Muscle of leg (tissue), 11 donors: ENCODE data around the gene SLC7A1. TPM values are rescaled to one million over a fixed set of nuclear protein-coding genes. Genes with fewer than 3 reads are reported as not detected.

Experiments used
- DNase-seq: peaks from one replicate; pipeline ENCODE4 v3.0.0; 2013
- H3K27ac ChIP-seq: one replicate; pipeline ENCODE4 v1.5.1; 2013; ENCODE audit warnings: mild to moderate bottlenecking, low read length, control low read depth
- H3K27me3 ChIP-seq: one replicate; pipeline ENCODE4 v1.6.1; 2013; ENCODE audit warnings: low read length; ENCODE audit not compliant: control insufficient read depth, insufficient read depth
- H3K36me3 ChIP-seq: one replicate; pipeline ENCODE4 v1.6.1; 2013; ENCODE audit warnings: low read length; ENCODE audit not compliant: control insufficient read depth, insufficient read depth
- H3K4me1 ChIP-seq: one replicate; pipeline ENCODE4 v1.6.1; 2013; ENCODE audit warnings: low read length; ENCODE audit not compliant: control insufficient read depth, insufficient read depth
- H3K4me3 ChIP-seq: one replicate; pipeline ENCODE4 v1.5.1; 2013; ENCODE audit warnings: low read length, control low read depth
- H3K9me3 ChIP-seq: replicated peaks from 2 replicates; pipeline ENCODE4 v1.6.1; 2013; ENCODE audit warnings: low read depth, low read length; ENCODE audit not compliant: control insufficient read depth
- WGBS: methylation state at CpG from one replicate; pipeline ENCODE4 v1.1.5; 2013; ENCODE audit warnings: missing lambda C conversion rate; ENCODE audit not compliant: insufficient coverage; 5-methylcytosine and 5-hydroxymethylcytosine counted together
- polyA plus RNA-seq, 8 donors: library from polyadenylated mRNA; unstranded; fragments of 120-200 nt; gene quantifications; one replicate each; pipeline versions ENCODE4 v1.2.1 to v1.2.3, GENCODE V29; 2013; ENCODE audit warnings: inconsistent platforms in 1 of 8, low replicate concordance in 1 of 8; ENCODE audit not compliant: insufficient read length in 8 of 8, insufficient read depth in 1 of 8
- total RNA-seq: library from RNA; stranded (reverse); fragments of 120-200 nt; gene quantifications from one replicate; pipeline ENCODE4 v1.2.4, GENCODE V29; 2013

SLC7A1 gene
- total and polyA plus RNA-seq, 9 donors: 3.6 to 12.5 (median 8.4) TPM

DNA sequence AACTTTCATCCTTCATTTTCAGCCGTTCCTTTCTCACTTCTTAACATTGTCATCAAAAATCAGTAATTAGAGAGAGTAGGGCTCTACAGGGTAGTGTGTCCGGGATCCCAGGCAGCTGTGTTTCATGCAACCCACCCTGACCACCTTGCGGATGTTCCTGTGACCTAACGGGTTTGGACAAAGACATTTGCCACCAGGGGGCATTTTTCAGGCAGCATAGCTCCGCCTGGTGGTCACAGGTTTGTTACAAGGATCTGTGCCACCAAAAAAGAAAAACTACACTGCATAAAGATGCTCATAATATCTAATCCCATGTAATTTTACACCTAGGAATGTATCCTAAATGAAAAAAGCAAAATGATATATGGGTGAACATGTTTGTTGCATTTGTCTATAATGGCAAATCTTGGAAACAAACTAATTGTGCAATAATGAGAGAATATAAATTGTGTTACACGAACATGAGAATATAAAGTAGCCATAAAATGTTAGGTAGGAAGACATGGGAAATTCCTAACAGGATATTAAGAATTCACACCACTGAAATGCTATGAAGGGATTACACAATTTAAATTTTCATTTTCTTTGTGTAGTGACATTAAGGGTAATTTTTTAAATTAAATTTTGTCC, 123.0 kb downstream of the SLC7A1 start:
- H3K27ac ChIP-seq: no peak overlapping the region
- 30% methylated on average over 3 of the region's 6 CpGs for WGBS
- peaks cover 5% of the 10 kb centered on the region for H3K36me3 ChIP-seq
- no peak overlapping the region for H3K4me3 ChIP-seq
- H3K9me3 ChIP-seq: no peaks in the 10 kb centered on the region
- no peaks in the 10 kb centered on the region for H3K4me1 ChIP-seq
- no peaks in the 10 kb centered on the region for H3K27me3 ChIP-seq
- peak; percentile 43 for DNase-seq

DNA sequence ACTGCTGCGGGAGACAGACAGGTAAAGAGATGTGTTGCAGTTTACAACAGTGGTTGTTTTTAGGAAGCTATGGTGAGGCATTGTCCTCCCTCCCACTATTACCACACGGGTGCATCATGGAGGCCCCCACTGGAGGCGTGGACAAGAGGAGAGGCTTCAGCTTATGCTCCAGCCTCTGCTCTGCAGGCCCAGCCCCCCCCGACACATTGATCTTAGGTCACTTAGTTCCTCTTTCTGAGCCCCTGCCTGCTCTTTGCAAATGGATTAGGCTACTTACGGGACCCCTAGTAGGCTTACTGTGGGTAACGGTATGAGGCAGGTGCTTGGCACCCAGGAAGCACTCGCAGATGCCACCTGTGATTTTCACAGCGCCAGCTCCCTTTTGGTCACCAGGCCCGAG, 123.9 kb downstream of the SLC7A1 start:
- Histone ChIP-seq H3K27me3 (no peaks in the 10 kb centered on the region), H3K4me3 (no peak overlapping the region)
- 92% methylated on average over 7 of the region's 9 CpGs for WGBS

DNA sequence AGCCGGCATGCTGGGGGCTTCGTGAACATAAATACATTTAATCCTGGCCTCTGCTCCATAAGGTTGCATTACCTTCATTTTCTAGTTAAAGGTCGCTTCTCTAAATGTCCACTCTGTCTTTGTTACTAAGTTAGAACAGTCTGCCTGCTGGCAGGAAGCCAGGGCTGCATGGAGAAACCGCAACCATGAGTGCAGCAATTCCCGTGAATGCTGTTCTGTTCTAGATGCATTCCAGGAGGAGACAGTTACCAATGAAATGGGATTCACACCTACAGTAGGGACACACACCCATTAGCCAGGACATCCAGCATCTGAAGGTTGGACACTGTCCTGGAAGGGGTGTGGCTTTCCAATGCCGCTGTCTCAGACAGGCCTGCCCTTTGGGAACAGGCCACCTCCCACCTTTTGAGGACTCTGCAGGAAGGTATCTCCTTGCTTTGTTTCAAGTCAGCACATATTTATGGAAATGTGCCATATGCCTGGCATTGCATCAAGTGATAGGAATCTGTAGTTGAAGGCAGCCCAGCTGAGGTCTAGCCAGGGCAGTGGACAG, 129.7 kb downstream of the SLC7A1 start:
- no peak overlapping the region for H3K4me3 ChIP-seq
- no peak overlapping the region for H3K27ac ChIP-seq
- DNase-seq: peak; percentile 57
- 27% methylated on average over 3 of the region's 6 CpGs for WGBS
- H3K4me1 ChIP-seq: peaks cover 13% of the 10 kb centered on the region
- no peaks in the 10 kb centered on the region for H3K27me3 ChIP-seq
- H3K9me3 ChIP-seq: no peaks in the 10 kb centered on the region
- no peaks in the 10 kb centered on the region for H3K36me3 ChIP-seq

More for the DNA sequence above, 123.9 kb downstream of the SLC7A1 start:
- Histone ChIP-seq H3K27ac (no peak overlapping the region), H3K4me1 (no peaks in the 10 kb centered on the region), H3K36me3 (peaks cover 5% of the 10 kb centered on the region), H3K9me3 (no peaks in the 10 kb centered on the region)
- DNase-seq: no peak

DNA sequence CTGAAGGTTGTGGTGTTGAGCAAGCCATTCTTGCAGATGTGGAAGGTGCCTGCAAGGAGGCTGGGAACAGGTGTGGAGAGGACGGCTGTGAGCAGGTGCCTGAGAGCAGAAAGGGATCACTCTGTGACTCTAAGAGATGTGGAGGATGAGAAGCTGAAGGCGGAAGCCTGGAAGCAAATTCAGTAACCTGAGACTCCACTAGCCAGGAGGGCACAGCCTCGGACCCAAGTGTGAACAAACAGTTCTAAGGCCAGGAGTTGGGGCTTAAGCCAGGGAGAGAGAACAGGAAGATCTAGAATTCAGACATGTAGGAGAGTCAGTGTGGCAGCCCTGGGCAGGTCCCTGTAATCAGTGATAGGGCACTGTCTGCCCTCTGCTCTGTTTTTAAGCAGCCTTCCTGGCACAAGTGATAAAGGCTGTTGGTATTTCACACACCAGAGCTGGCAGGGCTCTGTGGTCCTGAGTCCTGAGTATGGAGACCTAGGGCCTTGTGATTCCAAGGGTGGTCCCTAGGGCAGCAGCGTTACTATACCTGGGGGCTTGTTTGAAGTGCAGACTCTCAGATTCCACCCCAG, 131.3 kb downstream of the SLC7A1 start:
- no peaks in the 10 kb centered on the region for H3K27me3 ChIP-seq

DNA sequence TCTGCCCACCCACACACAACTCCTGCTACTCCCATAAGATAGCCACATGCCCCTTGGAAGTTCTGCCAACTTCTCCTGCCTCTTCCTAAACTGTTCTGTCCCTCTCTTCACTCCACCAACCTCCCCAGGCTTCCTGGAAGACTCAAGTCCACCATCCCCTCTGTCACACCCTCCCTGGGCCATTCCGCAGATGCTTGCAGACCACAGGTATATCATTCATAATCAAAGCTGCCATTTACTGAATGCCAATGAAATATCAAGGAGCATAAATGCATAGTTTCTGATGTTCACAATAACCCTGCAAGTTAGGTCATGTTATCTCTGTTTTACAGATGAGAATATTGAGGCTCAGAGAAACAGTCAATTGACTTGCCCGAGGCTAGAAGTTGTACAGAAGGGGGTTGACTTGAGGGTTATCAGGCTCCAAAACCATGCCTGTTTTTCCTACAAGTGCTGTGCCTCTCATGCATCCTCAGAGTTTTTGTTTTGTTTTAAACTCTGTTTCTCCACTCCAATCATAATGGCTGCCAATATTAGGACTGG, 135.6 kb downstream of the SLC7A1 start:
- no peaks in the 10 kb centered on the region for H3K9me3 ChIP-seq
- no peak overlapping the region for H3K4me3 ChIP-seq
- peaks cover 3% of the 10 kb centered on the region for H3K4me1 ChIP-seq
- no peak for DNase-seq
- 100% methylated on average over 1 of the region's 2 CpGs for WGBS
- H3K36me3 ChIP-seq: no peaks in the 10 kb centered on the region
- no peaks in the 10 kb centered on the region for H3K27me3 ChIP-seq
- H3K27ac ChIP-seq: no peak overlapping the region

More for the DNA sequence above, 131.3 kb downstream of the SLC7A1 start:
- Histone ChIP-seq H3K27ac (no peak overlapping the region), H3K9me3 (no peaks in the 10 kb centered on the region), H3K36me3 (no peaks in the 10 kb centered on the region), H3K4me1 (peaks cover 13% of the 10 kb centered on the region), H3K4me3 (no peak overlapping the region)
- WGBS: 57% methylated on average over 3 of the region's 4 CpGs
- no peak for DNase-seq
